ENCODE data around the gene R3HDML.
A peak's percentile ranks its signal among the peaks of the same experiment; 100 is the strongest.

DNA sequence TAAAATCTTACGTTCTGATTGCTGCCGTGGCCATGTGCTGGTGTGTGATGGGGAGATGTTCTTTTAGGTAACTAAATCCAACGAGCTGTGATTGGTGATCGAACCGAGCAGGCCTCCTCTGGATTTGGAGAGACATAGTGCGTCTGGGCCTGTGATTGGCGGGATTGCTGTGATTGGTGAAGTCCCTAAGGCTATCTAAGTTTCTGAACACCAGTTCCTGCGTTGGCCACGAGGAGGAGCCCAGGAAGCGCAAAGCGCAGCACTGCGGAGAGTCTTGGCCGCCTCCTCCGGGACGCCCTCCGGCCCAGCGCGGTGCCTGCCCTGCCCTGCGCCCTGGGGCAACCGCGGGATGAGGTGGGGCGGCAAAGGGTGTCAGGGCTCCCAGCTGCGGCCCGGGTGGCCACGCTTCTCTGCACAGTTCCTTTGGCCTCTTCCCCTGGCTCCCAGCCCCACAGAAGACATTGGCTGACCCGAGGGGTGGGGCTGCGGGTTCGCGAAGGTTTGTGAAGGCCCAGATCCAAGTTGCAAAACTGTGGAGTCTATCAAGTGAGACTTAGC lies 51.7 kb downstream of the R3HDML start:
- TF ChIP-seq CTCF (IDR thresholded peaks at IDR 0.05; ENCODE audit: low read depth, low read length): peak; percentile 87
- TF ChIP-seq MAX (IDR thresholded peaks at IDR 0.05; ENCODE audit: low read depth, low read length): peak; percentile 48; the same call in 1 of the 2 replicates
- no peak for TF ChIP-seq POLR2A (IDR thresholded peaks at IDR 0.05; ENCODE audit: extremely low read depth, insufficient read length)
- peak; percentile 24; the same call in 1 of the 2 replicates for TF ChIP-seq MYC (IDR thresholded peaks at IDR 0.05; ENCODE audit: low read depth, low read length)
